Cardiac muscle cell (in vitro differentiated cells and primary cell): ENCODE results near the gene FAM131A. TPM values are rescaled to one million over a fixed set of nuclear protein-coding genes. Genes with fewer than 3 reads are reported as not detected.

ENCODE experiments used
- DNase-seq, 2 donors: peaks; one replicate each; pipeline versions ENCODE4 v3.0.0 to v3.0.0-alpha.2; 2010 to 2017; ENCODE audit warnings: low read depth in 1 of 2, low spot score in 1 of 2
- H3K27ac ChIP-seq: fragments of 200-600 bp; sonication (generic); 2 replicates; pipeline ENCODE4 v1.5.1; 2016
- H3K27me3 ChIP-seq: fragments of 200-600 bp; sonication (generic); 2 replicates; pipeline ENCODE4 v1.6.0; 2016; ENCODE audit warnings: control low read depth
- H3K36me3 ChIP-seq: fragments of 200-600 bp; sonication (generic); 2 replicates; pipeline ENCODE4 v1.5.1; 2016; ENCODE audit warnings: control low read depth
- H3K4me1 ChIP-seq: fragments of 200-600 bp; sonication (generic); 2 replicates; pipeline ENCODE4 v1.8.1; 2017; ENCODE audit warnings: low read depth, mild to moderate bottlenecking, mixed run types
- H3K4me3 ChIP-seq: fragments of 200-600 bp; sonication (generic); 2 replicates; pipeline ENCODE4 v1.5.1; 2016; ENCODE audit warnings: mild to moderate bottlenecking
- H3K9me3 ChIP-seq: fragments of 200-600 bp; sonication (generic); 2 replicates; pipeline ENCODE4 v1.5.1; 2017; ENCODE audit warnings: low read depth, mild to moderate bottlenecking, control low read depth
- polyA plus RNA-seq: library from polyadenylated mRNA; unstranded; fragments of >200 nt; fragmentation: Nextera tagmentation; extraction: Ambion mirVana; gene quantifications from 2 replicates; pipeline ENCODE4 v1.2.1, GENCODE V29; 2016
- total RNA-seq: library from RNA; depleted of rRNA; stranded (reverse); fragments of >200 nt; gene quantifications from 2 replicates; pipeline ENCODE4 v1.2.3, GENCODE V29; 2016
- TF ChIP-seq, protein P1 (sequence below): IDR thresholded peaks from 2 replicates; pipeline ENCODE4 v1.5.1; 2012; ENCODE audit warnings: low read depth, mild to moderate bottlenecking, low read length

Gene FAM131A
- total and polyA plus RNA-seq, 2 experiments from 2014 or later = 9.6 to 34.3 TPM

DNA sequence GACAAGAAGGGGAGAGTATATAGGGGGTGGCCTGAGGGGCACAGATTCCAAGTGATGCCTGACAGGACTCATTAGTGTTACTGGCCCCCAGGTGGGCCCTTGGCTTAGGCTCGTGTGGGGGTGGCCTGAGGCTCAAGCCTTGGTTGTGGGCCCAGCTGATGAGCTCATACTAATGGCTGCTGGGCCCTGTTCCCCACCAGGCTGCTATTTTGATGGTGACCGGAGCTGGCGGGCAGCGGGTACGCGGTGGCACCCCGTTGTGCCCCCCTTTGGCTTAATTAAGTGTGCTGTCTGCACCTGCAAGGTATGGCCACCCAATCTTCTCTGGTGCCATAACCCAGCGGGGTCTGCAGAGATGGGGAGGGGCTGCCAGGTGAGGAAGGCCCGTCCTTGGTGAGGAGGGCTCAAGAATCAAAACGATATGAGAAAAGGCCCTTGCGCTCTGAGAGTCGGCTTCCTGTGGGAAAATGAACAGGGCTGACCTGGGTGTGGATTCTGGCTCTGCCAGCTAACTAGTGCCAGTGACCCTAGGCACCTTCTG is 49.8 kb downstream of the FAM131A start:
- no peak for DNase-seq
- Histone ChIP-seq H3K4me3 (no peak overlapping the region), H3K27ac (no peak overlapping the region), H3K36me3 (no peaks in the 10 kb centered on the region), H3K27me3 (no peaks in the 10 kb centered on the region), H3K4me1 (peaks cover 5% of the 10 kb centered on the region), H3K9me3 (no peaks in the 10 kb centered on the region)
- TF ChIP-seq, protein P1, sequence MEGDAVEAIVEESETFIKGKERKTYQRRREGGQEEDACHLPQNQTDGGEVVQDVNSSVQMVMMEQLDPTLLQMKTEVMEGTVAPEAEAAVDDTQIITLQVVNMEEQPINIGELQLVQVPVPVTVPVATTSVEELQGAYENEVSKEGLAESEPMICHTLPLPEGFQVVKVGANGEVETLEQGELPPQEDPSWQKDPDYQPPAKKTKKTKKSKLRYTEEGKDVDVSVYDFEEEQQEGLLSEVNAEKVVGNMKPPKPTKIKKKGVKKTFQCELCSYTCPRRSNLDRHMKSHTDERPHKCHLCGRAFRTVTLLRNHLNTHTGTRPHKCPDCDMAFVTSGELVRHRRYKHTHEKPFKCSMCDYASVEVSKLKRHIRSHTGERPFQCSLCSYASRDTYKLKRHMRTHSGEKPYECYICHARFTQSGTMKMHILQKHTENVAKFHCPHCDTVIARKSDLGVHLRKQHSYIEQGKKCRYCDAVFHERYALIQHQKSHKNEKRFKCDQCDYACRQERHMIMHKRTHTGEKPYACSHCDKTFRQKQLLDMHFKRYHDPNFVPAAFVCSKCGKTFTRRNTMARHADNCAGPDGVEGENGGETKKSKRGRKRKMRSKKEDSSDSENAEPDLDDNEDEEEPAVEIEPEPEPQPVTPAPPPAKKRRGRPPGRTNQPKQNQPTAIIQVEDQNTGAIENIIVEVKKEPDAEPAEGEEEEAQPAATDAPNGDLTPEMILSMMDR = no peak

DNA sequence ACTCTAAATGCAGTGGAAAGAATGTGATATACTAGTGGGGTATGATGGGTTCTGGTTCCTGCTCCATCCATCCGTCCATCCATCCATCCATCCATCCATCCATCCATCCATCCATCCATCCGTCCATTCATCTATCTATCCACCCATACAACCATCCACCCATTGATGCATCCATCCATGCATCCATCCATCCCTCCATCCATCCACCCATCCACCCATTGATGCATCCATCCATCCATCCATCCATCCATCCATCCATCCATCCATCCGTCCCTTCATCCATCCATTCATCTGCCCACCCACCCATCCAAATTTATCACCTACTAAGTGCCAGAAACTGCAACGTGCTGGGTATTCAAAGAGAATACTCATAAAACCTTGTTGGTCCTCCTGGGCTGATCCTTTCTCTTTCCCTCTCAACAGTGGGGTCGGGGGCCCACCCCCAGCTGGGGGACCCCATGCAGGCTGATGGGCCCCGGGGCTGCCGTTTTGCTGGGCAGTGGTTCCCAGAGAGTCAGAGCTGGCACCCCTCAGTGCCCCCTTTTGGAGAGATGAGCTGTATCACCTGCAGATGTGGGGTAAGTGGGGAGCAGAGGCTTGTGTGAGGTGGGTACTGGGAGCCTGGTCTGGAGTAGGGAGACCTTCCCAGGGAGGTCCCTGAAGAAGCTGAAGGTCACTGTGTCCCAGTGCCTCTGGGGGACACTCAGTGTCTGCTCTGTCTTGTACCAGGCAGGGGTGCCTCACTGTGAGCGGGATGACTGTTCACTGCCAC is 51.0 kb downstream of the FAM131A start:
- Histone ChIP-seq H3K36me3 (no peaks in the 10 kb centered on the region), H3K27ac (no peak overlapping the region), H3K4me1 (peaks cover 5% of the 10 kb centered on the region), H3K4me3 (no peak overlapping the region), H3K9me3 (no peaks in the 10 kb centered on the region), H3K27me3 (no peaks in the 10 kb centered on the region)
- no peak for DNase-seq
- TF ChIP-seq, protein P1 = no peak

DNA sequence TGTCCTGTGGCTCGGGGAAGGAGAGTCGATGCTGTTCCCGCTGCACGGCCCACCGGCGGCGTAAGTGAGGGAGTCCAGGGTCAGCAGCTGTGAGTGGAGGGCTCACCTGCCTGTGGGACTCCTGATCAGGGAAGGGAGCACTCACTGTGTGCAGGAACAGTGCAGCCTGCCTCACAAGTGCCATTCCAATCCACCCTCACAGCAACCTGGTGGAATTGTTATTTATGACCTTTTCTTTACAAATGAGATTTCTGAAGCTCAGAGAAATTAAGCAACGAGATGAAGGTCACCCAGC is 51.5 kb downstream of the FAM131A start:
- TF ChIP-seq, protein P1 = no peak
- no peak overlapping the region for H3K4me3 ChIP-seq
- no peaks in the 10 kb centered on the region for H3K36me3 ChIP-seq
- H3K9me3 ChIP-seq = no peaks in the 10 kb centered on the region
- no peak for DNase-seq
- H3K27ac ChIP-seq = no peak overlapping the region
- no peaks in the 10 kb centered on the region for H3K27me3 ChIP-seq
- peaks cover 5% of the 10 kb centered on the region for H3K4me1 ChIP-seq

DNA sequence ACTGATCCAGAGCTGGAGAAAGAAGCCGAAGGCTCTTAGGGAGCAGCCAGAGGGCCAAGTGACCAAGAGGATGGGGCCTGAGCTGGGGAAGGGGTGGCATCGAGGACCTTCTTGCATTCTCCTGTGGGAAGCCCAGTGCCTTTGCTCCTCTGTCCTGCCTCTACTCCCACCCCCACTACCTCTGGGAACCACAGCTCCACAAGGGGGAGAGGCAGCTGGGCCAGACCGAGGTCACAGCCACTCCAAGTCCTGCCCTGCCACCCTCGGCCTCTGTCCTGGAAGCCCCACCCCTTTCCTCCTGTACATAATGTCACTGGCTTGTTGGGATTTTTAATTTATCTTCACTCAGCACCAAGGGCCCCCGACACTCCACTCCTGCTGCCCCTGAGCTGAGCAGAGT is 52.0 kb downstream of the FAM131A start:
- Histone ChIP-seq H3K27me3 (no peaks in the 10 kb centered on the region), H3K9me3 (no peaks in the 10 kb centered on the region), H3K36me3 (no peaks in the 10 kb centered on the region), H3K27ac (no peak overlapping the region), H3K4me3 (no peak overlapping the region), H3K4me1 (peaks cover 5% of the 10 kb centered on the region)
- TF ChIP-seq, protein P1 = no peak
- no peak for DNase-seq

DNA sequence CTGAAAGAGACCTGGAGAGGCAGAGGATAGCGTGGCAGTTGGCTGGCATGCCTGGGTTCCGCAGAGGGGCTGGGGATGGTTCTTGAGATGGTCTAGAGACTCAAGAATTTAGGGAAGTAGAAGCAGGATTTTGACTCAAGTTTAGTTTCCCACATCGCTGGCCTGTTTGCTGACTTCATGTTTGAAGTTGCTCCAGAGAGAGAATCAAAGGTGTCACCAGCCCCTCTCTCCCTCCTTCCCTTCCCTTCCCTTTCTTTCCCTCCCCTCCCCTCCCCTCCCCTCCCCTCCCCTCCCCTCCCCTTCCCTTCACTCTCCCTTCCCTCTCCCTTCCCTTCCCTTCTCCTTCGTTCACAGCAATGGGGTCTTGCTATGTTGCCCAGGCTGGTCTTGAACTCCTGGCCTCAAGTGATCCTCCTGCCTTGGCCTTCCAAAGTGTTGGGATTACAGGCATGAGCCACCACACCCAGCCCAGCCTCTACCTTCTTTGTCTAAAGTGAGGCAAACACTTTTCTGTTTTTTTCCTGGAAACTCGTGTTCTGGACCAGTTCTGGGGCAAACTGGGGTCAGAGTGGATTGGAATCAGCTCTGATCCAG is 52.6 kb downstream of the FAM131A start:
- H3K27me3 ChIP-seq = no peaks in the 10 kb centered on the region
- H3K4me3 ChIP-seq = no peak overlapping the region
- no peaks in the 10 kb centered on the region for H3K9me3 ChIP-seq
- H3K27ac ChIP-seq = no peak overlapping the region
- no peak for DNase-seq
- H3K36me3 ChIP-seq = no peaks in the 10 kb centered on the region
- peaks cover 5% of the 10 kb centered on the region for H3K4me1 ChIP-seq
- TF ChIP-seq, protein P1 = no peak
